Activated CD4-positive, alpha-beta T cell treated with anti-CD3 and anti-CD28 coated beads, Interleukin-2, amount 50 U/mL, for 24 hours (primary cell): ENCODE results near the gene FGD5.
A peak's percentile ranks its signal among the peaks of the same experiment; 100 is the strongest.

Experiments used
- DNase-seq, 2 donors: peaks; one replicate each; pipeline ENCODE4 v3.0.0-alpha.2; 2020; ENCODE audit warnings: low read depth in 1 of 2, low spot score in 1 of 2

The FGD5 gene

DNA sequence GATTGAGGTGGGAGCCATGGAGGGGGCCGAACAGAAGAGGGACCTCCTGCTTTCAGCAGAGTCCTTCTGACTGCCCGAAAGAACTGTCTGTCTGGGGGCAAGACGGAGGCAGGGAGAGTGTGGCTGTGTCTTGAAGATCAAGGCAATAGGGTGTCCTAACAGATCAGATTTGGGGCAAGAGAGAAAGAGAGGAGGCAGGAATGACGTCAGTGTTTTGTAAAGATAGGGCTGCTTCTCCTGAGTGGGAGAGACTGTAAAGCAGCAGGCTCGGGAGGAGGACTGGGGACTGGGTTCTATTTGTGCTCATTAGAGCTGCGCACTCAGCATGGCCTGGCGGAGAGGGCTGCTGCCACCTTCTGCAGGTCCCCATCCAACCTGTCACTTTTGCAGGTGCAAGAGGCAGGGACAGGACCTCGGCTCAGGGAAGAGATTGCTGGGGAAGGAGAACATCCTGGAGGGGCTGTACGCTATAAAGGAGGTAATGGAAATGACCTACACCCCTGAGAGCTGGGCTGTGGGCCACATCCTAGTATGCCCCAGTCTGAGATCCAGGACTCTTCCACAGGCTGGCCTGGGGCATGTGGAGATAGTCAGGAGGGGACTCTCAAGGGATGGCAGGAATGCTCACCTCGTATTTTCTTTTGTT, 29.0 kb upstream of the FGD5 start:
- DNase-seq: no peak

DNA sequence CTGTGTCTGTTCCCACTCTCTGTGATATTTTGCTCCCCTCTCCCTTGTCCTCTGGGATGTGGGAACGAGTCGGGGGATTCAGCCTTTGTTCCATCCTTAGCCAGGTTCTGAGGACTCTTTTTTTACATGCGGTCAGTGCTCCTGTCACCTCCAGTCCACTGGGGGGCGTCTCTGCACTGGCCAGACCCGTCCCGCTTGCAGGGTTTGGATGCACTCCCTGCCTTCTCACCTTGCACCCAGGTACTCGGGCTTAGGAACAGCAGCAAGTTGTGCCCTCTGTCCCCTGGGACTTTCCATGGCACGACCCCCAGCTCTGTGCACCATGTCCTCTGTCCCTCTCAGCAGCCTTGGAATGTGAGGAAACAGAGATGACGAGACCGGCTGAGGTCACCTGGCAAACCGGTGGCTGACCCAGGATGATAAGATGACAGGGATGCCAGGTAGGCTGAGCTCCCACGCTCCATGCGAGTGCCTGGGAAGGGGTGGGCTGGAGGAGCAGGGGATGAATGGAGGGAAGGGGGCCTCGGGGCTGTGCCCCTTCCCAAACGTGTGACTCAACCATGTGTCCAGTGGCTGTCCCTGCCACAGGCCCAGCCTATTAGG, 27.3 kb upstream of the FGD5 start:
- peak in 1 of 2 donors; percentile 17 for DNase-seq

DNA sequence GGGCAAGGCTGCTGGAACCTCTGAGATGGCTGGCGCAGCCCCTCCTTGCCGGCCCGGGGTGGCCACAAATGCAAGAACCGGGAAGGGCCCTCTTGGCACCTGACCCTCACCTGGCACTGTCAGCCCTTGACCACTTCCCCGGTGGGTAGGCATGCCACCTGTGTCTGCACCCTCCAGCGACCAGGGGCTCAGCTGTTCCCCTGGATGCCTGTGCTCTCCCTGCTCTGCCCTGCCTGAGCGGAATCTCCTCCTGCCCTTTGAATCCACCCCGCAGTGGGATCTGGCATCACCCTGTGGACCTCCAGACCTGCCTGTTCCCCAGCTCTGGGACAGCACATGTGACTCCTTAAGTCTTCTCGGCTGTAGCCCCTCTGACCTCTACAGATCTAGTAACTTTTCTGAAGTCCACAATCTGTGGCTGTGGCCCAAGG, 26.1 kb upstream of the FGD5 start:
- no peak for DNase-seq

DNA sequence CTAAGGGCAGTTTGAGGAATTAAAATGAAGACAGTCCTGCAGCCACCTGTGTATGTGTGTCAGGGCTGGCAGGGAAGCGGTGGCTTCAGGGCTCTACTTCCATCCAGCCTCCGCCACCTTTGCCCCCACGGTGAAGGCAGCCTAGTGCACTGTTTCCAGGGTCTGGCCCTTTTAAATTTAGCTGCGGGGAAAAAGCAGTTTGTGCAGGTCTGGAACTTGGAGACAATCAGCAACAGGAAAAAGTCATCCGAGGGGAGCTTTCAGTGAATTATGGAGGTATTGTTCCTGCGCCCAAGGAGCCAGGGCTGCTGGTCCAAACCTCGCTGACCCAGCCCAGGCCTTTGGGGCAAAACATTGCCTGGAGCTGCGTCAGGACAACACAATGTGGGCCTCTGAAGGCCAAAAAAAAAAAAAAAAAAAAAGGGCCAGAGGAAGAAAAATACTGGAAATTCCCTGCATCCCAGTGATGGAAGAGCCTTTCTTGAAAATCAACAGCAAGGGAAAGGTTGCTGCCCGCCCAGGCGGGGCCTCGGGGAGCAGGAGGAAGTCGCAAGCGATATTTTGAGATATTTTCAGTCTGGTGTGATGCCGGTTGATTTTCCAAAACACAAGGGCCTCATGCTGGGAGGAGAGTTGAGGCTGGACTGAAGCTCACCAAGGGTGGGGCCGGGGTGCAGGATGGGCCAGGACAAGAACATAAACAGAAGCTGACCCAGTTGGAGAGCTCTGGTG, 25.5 kb upstream of the FGD5 start:
- DNase-seq: no peak

DNA sequence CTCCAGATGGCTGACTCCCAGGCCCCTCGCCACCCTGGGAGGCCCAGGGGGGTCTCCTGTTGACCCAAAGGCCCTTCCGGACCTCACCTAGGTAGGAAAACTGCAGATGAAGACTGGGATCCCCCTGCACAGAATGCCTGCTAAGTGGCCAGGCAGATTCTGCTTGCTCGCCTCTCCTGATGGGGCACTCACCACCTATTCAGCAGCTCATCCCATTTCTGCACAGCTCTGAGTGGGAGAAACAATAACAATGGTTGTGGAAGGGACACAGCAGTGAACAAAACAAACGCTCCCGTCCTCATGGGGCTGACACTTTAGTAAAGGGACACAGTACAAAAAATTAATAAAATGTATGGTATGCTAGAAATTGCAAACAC, 24.9 kb upstream of the FGD5 start:
- no peak for DNase-seq

DNA sequence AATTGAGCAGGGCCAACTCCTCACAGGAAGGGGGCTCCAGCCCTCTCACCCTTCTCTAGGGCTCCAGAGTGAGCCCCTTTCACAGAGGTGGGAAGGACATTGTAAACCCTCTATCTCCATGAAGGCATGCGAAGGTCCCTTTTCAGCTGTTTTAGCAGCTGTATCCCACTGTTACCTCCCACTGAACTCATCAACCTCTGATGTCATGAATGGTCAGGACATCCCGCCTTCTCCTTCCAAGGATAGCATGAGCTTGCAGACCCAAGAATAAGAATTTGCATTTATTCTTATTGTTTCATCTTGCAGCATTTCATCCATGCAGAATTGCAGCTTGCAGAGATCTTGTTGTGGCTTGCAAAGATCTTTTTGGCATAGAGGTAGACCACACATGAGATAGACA, 24.3 kb upstream of the FGD5 start:
- DNase-seq: no peak

DNA sequence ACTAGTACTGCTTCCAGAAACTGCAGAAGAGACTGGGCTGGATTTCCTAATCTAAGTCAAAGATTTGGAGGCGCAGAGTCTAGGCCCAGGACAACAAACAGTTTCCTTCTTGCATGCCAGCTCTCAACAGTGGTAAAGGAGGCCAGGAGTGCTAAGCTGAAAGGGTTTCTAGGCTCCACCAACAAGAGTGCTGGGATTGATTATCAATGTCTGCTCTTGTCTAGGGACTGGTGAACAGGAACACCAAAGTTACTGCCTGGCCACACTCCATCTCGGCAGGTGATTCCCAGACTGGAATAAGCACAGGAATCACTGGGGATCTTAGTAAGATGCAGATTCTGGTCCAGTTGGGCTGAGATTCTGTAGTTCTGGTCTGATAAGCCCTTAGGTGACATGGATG, 22.8 kb upstream of the FGD5 start:
- DNase-seq: no peak

DNA sequence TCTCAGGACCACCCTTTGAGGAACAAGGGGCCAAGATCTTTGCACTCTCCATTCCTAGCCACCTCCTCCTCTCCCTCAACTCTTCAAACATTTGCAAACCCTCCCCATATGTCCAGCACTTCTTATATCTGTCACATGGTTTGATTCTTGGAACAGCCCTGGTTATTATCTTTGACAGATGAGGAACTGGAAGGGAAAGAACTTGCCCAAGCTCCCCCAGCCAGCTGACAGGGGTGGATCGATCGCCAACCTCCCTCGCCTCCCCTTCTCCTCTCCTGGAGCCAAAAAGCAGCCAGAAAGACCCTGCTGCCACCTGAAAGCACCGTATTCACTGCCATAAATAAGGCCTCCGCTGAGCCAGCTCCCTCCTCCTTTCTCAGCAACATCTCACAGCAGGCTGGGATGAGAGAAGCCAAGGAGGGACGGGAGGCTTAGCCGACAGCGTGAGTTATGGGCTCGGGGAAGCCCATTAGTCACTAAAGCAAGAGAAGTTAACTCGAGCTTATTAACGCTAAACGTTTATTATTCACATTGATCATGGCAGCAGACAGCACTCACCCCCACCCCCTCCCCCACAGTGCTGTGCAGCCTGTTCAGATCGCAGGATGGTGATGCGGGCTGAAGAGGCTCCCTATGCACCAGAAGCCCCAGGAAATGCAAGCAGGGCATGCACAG, 22.2 kb upstream of the FGD5 start:
- no peak for DNase-seq

DNA sequence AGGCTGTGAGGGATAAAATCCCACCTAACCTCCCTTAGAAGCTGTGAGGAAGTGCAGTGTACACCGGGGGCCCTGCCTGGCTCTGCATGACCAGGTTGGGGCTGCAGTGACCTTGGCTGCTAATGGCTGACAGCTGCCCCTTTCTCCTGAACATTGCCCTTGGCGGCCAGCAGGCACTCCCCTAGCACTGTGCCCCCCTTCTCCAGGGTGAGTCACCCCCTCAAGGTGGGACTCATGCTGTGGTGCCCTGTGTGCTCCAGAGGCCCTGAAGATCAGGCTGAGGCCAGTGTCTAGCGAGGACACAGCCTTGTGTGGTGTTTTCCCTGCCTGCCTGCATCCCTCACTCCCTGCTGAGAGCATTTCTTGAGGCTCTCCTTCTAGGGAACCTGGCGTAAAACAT, 21.0 kb upstream of the FGD5 start:
- no peak for DNase-seq

DNA sequence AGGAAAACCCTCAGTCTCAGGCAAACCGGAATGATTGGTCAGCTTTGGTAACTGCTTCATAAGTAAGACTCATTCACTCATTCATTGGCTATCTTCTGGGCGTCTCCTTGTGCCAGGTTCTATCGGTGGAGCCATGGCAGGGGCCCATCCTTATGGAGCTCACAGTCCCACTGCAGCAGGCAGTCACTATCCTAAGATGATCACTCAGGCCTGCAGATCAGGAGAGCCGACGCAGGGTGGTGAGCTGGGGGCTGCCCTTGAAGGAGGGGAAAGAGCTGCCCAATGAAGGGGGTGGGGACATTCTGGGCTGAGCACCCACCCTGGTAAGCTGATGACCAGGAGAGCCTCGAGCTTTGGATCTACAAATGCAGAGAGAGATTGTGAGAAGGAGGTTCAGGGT, 20.5 kb upstream of the FGD5 start:
- no peak for DNase-seq

DNA sequence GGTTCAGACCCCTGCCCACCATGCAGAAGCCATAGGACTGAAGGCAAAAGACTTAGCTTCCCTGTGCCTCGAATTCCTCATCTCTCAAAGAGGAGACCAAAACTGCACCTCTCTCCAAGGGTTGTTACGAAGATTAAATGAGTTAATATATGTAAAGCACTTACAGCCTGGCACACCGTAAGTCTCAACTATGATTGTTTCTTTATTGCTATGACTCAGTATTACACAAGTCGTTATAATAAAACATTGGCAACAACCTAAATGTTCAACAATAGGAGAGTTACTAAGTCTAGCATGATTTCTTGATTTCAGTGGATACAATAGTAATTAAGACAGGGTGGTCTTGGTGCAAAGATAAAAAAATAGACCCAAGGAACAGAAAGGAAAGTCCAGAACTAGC, 19.6 kb upstream of the FGD5 start:
- DNase-seq: no peak

DNA sequence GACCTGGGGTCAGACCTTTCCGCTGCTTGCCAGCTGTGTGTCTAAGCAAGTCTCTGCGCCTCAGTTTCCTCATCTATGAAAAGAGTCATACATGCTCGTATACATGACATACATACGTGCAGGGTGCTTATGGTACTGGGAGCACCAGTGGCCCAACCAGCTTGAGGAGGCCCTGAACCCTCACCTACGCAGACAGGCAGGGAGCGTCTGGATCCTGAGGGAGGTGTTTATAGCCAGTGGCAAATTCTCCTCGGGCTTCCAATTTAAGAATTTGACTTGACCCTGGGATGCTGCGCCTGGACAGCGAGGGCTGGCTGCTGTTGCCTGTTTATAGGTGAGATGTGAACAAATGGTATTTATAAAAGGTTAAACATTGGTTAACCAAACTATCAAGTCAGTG, 17.7 kb upstream of the FGD5 start:
- DNase-seq: no peak

DNA sequence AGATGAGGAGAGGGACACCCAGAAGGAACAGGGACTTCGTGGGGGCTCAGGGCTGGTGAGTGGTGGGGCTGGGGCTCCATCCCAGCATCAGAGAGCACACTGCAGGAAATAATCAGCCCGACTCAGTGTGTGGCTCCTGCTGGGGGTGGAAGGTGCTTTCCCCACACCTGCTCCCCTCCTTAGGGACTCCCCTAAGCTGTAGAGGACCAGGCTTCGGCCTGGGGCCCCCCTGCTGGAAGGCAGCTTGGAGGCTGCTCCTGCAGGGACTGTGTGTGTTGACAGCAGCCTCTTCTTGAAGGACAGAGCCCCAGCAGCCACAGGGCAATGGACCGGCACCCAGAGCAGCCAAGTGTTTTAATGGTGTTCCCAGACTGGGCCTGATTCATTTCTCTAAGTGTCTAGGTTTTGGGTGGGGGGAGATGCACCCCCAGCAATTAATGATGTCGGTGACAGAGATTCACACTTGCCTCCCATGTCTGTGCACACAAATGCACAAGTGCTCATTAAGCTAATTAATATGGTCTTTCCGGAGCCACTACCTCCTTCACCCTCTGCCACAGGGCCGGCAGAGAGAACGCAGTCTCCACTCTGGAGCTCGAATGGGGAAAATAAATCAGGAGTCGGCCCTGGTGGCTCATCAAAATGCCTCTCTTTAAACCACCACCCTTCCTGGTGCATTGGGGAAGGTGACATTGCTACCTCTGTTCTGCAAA, 16.9 kb upstream of the FGD5 start:
- DNase-seq: no peak

DNA sequence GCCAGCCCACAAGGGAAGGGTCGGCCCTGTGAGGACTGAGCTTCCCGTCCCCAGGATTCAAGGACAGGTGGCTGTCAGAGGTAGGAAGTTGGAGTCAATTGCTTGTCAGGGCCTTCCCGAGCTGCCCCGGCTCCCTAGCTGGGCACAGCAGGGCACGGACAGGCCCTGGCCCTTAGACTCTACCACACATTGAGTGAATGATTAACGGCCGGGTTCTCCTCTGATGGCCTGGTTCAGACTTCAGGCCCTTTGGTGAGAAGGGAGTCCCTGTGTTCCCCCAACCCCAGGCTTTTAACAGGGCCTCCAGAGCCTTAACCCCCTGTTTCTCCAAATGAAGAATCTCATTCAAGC, 16.4 kb upstream of the FGD5 start:
- DNase-seq: no peak

DNA sequence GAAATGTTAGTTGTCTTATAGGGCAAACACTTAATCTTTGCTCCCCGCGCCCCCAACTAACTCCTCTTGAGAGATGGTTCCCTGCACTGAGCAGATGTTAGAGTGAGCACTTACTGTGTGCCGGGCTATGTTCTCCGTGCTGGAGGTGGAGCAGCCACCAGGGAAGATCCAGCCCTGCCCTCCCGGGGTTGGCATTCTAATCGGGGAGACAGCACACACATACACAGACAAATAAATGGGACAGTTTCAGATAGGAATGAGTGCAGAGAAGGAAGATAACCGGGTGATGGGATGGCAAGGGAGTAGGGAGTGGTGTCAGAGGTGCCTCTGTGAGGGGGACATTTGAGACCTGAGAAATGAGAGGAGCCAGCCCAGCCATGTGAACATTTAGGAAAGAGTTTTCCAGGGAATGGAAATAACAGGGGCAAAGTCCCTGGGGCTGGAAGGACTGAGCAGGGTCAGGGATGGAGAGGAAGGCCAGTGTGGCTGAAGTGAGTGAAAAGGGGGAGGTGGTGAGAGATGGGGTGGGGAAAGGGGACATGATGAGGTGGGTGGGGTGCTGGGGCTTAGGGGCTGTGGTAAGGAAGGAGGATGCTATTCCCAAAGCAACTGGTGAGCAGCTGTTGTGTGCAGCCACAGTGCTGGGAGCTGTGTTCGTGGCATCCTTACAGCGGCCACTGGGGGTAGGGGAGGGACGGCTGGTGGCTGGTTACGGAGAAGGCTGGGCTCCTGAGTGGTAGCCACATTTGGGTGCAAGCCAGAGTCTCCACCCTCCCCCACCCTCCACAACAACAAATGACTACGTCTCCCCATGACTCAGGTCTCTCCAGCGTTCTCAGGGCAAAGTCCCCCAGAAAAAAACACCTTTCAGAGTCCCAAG, 15.4 kb upstream of the FGD5 start:
- DNase-seq: no peak

DNA sequence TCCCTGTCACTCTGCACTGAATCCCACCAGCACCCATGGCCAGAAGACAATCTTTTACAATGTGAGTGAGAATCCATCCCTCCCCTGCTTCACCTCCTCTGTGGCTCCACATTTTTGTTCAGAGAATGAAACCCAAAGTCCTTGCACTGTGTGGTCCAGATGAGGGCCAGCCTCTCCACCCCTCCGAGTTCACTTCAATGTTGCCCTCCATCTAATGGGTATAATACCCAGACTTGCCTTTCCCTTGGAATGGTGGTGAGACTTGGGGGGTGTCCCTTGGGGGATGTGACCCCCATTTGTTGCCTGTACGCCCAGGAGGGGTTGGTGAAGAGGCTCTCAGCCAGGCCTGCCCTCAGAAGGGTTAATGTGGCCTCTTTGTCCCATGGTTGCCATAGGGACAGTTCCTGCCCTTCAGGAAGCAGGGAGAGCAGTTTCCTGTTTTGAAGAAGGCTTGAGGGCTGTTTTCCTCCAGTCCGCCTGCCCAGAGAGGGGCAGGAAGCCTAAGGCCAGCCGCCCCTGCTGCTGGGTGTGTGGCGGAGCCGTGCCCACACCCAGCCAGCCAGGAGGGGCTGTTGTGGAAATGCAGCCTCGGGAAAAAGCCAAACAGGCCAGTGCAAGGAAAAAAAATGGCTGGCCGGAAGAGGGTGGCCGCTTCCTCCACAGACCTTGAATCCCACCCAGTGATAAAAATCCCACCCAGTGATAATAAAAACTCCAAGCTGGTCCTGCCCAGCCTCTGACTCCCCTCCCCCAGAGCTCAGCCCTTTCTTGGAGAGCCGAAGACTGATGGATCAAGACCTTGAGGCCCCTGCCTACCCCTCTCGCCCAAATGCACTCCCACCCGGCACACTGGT, 14.6 kb upstream of the FGD5 start:
- no peak for DNase-seq

DNA sequence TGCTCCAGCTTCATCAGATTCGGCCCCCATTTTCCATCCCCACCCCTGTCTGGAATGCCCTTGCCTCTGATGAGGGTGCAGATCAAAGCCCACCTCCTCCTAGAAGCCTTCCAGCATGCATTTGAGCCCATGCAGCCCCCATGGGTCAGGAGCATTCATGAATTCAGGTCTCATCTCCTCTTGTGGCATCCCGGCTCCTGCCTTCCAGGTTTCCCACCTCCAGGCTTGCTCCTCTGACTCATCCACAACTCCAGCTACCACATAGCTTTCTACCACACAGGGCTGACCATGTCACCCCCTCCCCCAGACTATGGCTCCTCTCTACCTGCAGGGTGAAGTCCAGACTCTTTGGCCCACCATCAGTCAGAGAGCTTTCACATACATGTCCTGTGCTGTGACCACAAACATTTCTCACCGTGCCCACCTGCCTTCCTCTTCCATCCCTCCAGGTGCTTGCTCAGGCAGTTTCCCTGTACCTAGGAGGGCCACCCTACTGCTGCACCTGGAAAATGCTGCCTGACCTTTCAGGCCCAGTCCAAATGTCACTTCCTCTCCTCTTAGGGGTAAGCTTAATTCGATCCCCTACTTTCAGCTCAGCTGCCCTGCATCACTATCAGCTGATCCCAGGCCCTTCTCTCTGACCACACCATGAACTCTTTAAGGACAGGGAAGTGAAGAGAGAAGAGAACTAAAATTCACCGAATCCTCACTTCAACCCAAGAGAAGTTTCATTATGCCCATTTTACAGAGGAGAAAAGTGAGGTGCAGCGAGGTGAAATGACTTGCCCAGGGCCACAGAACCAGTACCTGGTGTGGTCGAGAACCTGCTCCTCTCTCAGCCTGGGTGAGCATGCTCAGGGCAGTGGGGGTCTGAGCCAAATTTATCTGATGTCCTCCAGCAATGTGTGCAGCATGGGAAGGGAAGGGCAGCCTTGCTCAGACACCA, 13.7 kb upstream of the FGD5 start:
- DNase-seq: no peak

DNA sequence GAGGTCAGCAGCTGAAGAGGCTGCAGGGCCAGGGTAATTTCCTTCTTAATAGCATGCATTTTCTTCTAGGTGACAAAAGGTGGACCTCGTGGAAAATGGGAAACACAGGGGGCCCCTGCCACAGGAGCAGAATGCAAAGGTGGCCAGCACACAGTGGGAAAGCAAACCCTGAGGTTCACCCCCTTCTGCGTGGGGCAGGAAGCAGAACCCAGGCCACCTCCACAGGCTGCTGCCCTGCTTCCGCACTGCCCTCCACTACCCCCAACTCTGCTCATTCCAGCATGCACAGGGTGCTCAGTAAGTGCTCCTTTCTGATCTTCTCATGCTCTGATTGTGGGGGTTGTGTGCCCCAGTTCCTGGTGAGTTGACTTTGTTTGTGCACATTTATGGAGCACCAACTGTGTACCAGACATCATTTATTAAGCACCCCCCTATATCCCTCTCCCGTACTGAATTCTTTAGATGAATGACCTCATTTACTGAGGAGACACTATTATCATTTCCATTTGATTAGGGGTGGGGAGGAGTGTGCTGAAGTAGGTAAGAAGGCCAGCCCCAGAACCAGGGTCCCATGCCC, 12.7 kb upstream of the FGD5 start:
- DNase-seq: no peak
